GM12872 (cell line): ENCODE results near the gene LAMA3.

Experiments used
- TF ChIP-seq, protein P1 (sequence below): IDR thresholded peaks from 3 replicates; pipeline ENCODE4 v1.5.1; 2011; ENCODE audit warnings: low read depth, mild to moderate bottlenecking, low read length, moderate library complexity; ENCODE audit not compliant: insufficient read depth

The LAMA3 gene

GRCh38 chr18:23662309-23663263 is 26.7 kb upstream of the LAMA3 start, which contains the start of gene ANKRD29:
Gene ANKRD29, minus strand, starts transcription at chr18:23662911. Its CDS starts 181 bp downstream, at chr18:23662730.
- TF ChIP-seq, protein P1, sequence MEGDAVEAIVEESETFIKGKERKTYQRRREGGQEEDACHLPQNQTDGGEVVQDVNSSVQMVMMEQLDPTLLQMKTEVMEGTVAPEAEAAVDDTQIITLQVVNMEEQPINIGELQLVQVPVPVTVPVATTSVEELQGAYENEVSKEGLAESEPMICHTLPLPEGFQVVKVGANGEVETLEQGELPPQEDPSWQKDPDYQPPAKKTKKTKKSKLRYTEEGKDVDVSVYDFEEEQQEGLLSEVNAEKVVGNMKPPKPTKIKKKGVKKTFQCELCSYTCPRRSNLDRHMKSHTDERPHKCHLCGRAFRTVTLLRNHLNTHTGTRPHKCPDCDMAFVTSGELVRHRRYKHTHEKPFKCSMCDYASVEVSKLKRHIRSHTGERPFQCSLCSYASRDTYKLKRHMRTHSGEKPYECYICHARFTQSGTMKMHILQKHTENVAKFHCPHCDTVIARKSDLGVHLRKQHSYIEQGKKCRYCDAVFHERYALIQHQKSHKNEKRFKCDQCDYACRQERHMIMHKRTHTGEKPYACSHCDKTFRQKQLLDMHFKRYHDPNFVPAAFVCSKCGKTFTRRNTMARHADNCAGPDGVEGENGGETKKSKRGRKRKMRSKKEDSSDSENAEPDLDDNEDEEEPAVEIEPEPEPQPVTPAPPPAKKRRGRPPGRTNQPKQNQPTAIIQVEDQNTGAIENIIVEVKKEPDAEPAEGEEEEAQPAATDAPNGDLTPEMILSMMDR = no peak

DNA sequence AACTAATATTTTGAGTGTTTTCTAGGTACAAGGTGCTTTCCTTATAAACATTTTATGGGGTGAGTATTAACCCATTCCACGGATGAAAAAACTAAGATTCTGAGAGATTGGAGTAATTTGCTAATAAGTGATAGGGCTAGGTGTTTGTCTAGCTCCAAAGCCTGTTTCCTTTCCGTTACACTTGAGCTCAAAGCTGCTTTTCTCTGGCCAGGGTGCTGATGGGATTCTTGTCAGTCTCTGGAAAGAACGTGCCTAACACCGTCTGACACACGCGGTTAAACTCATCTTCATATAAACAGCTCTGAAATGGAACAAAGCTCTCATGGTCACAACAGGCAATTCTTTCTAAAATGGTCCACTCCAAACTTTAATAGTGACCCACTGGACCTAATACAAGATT is 24.6 kb upstream of the LAMA3 start:
- TF ChIP-seq, protein P1 = no peak

DNA sequence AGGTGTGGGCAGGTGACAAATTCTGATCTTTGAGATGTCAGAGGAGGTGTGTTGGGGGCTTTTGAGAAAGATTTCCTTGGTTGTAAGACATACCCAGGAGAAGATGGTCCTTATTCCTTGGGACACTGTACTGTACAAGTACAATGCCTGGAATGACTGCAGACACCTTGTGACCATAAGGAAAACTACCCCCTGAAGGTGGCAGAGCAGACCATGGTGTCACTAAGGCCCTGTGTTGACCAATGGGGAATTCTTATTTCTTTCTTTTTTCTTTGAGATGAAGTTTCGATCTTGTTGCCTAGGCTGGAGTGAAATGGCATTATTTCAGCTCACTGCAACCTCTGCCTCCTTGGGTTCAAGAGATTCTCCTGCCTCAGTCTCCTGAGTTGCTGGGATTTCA is 22.1 kb upstream of the LAMA3 start:
- TF ChIP-seq, protein P1 = no peak

DNA sequence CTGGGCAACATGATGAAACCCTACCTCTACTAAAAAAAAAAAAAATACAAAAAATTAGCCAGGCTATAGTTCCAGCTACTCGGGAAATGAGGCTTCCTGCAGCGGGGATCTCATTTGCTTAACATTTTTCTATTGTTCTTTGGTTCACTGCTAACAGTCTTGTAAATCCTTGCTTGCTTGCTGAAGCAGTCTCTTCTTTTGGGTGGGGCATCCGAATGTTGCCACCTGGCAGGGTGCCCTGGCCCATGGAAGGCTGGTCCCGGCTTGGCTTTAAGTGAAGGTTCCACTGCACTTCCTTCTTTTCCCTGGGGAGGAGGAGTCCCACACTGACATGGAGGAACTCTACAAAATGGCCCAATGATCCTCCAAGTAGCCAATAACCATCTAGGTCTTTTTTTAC is 20.5 kb upstream of the LAMA3 start:
- TF ChIP-seq, protein P1 = no peak

DNA sequence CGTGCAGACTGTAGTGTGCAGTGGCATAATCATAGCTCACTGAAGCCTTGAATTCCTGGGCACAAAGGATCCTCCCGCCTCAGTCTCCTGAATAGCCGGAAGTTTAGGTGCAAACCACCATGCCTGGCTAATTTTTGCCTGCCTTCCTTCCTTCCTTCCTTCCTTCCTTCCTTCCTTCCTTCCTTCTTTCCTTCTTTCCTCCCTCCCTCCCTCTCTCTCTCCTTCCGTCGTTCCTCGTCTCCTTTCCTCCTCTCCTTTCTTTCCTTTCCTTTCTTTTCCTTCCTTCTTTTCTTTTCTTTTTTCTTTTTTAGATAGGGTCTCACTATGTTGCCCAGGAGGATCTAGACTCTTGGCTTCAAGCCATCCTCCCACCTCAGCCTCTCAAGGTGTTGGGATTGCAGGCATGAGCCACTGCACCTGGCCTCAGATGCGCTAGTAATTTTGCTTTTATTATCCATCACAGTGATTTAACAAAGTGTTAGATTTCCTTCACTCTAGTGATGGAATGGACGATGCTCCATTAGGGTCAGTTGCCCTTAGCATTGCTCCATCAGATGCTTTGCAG is 20.0 kb upstream of the LAMA3 start:
- TF ChIP-seq, protein P1 = no peak

- TF ChIP-seq, protein P1 = no peak
Measured at GRCh38 chr18:23669804-23670405, 19.3 kb upstream of the LAMA3 start.

GRCh38 chr18:23671564-23671963 is 17.7 kb upstream of the LAMA3 start:
- TF ChIP-seq, protein P1 = no peak
